GM18867 (cell line): Measurements from ENCODE around the gene HOXA7.

ENCODE experiments used
- ATAC-seq: cut with Tn5 transposase; IDR thresholded peaks from one replicate; pipeline ENCODE4 v1.9.1; 2021; ENCODE audit warnings: mild to moderate bottlenecking, moderate library complexity; ENCODE audit not compliant: unreplicated experiment

Gene HOXA7

GRCh38 chr7:27193335-27194001 lies 37.0 kb upstream of the HOXA7 start:
- no peak for ATAC-seq

GRCh38 chr7:27192546-27193334 lies 36.3 kb upstream of the HOXA7 start:
- ATAC-seq: no peak

GRCh38 chr7:27191833-27192545 lies 35.5 kb upstream of the HOXA7 start:
- ATAC-seq: no peak

- ATAC-seq: no peak
Measured at GRCh38 chr7:27191161-27191731, 34.8 kb upstream of the HOXA7 start.

- ATAC-seq: no peak
Measured at GRCh38 chr7:27189997-27190748, 33.7 kb upstream of the HOXA7 start.

- no peak for ATAC-seq
Measured at GRCh38 chr7:27189295-27189996, 33.0 kb upstream of the HOXA7 start.

GRCh38 chr7:27188386-27189294 lies 32.2 kb upstream of the HOXA7 start:
- no peak for ATAC-seq

- ATAC-seq: no peak
Measured at GRCh38 chr7:27187475-27188385, 31.3 kb upstream of the HOXA7 start.

GRCh38 chr7:27186668-27187474 lies 30.4 kb upstream of the HOXA7 start:
- ATAC-seq: no peak

GRCh38 chr7:27185854-27186667 lies 29.6 kb upstream of the HOXA7 start:
- ATAC-seq: no peak

GRCh38 chr7:27185013-27185853 lies 28.8 kb upstream of the HOXA7 start, which contains the start of gene HOXA11:
TSS of gene HOXA11 (minus strand) at chr7:27185232. CDS start at chr7:27185144, 88 bp downstream.
- ATAC-seq: no peak

- ATAC-seq: peak; percentile 55
Measured at GRCh38 chr7:27184337-27185012, 28.0 kb upstream of the HOXA7 start.

GRCh38 chr7:27183682-27184336 lies 27.3 kb upstream of the HOXA7 start:
- ATAC-seq: no peak
